ENCODE data around the gene SLTM. TPM values are rescaled to one million over a fixed set of nuclear protein-coding genes. Genes with fewer than 3 reads are reported as not detected.
"Not testable (repeated sequence)": the region's sequence is repeated elsewhere in the genome, so short reads cannot be mapped to it uniquely, and the experiment has no call there.

SLTM gene
- total RNA-seq, 1 donor from 2014 or later, result 68.2 TPM

- no peak overlapping the region for H3K9ac ChIP-seq (ENCODE audit: low read length)
- H3K9me3 ChIP-seq (ENCODE audit: insufficient read depth, low read depth, low read length), result no peaks in the 10 kb centered on the region
- peak; percentile 73 for DNase-seq (ENCODE audit: low read depth)
- H3K4me3 ChIP-seq (ENCODE audit: insufficient read depth, low read depth, low read length), result no peak overlapping the region
- no peak overlapping the region for H3K27ac Mint-ChIP-seq (ENCODE audit: unreplicated experiment)
- no peaks in the 10 kb centered on the region for H3K9me3 Mint-ChIP-seq (ENCODE audit: unreplicated experiment)
- H3K4me2 ChIP-seq (ENCODE audit: low read length), result no peak overlapping the region
- FAIRE-seq, result peak; percentile 84
- H3K4me1 ChIP-seq (ENCODE audit: insufficient read depth, low read length), result no peaks in the 10 kb centered on the region
- no peaks in the 10 kb centered on the region for H3K79me2 ChIP-seq (ENCODE audit: insufficient read depth, low read length)
- H3K4me3 Mint-ChIP-seq (ENCODE audit: unreplicated experiment), result no peak overlapping the region
- no peaks in the 10 kb centered on the region for H4K20me1 ChIP-seq (ENCODE audit: insufficient read depth, low read length)
- no peak overlapping the region for H2AFZ ChIP-seq (ENCODE audit: low read depth, low read length)
- TF ChIP-seq EZH2 (IDR thresholded peaks at IDR 0.05; ENCODE audit: insufficient read depth, low read length) (no peak), CTCF (IDR thresholded peaks at IDR 0.05; ENCODE audit: insufficient read depth, low read depth, low read length) (no peak)
- H3K27me3 ChIP-seq (ENCODE audit: insufficient read depth, low read length), result no peaks in the 10 kb centered on the region
- H3K4me1 Mint-ChIP-seq (ENCODE audit: low read depth, unreplicated experiment), result peaks cover 9% of the 10 kb centered on the region
- no peaks in the 10 kb centered on the region for H3K36me3 ChIP-seq (ENCODE audit: insufficient read depth, low read length)
- H3K27ac ChIP-seq (ENCODE audit: low read depth, low read length), result no peak overlapping the region
- peaks cover 3% of the 10 kb centered on the region for H3K27me3 Mint-ChIP-seq (ENCODE audit: low read depth, unreplicated experiment)
- no peaks in the 10 kb centered on the region for H3K36me3 Mint-ChIP-seq (ENCODE audit: low read depth, unreplicated experiment)
Measured at GRCh38 chr15:58951388-58952007, 18.0 kb upstream of the SLTM start.

GRCh38 chr15:58947179-58947578 is 13.7 kb upstream of the SLTM start:
- H3K27me3 Mint-ChIP-seq (ENCODE audit: low read depth, unreplicated experiment), result peaks cover 3% of the 10 kb centered on the region
- H2AFZ ChIP-seq (ENCODE audit: low read depth, low read length), result no peak overlapping the region
- H4K20me1 ChIP-seq (ENCODE audit: insufficient read depth, low read length), result no peaks in the 10 kb centered on the region
- H3K36me3 ChIP-seq (ENCODE audit: insufficient read depth, low read length), result no peaks in the 10 kb centered on the region
- no peaks in the 10 kb centered on the region for H3K9me3 ChIP-seq (ENCODE audit: insufficient read depth, low read depth, low read length)
- H3K27ac Mint-ChIP-seq (ENCODE audit: unreplicated experiment), result no peak overlapping the region
- FAIRE-seq, result no peak
- no peak overlapping the region for H3K4me3 Mint-ChIP-seq (ENCODE audit: unreplicated experiment)
- no peak overlapping the region for H3K27ac ChIP-seq (ENCODE audit: low read depth, low read length)
- H3K9me3 Mint-ChIP-seq (ENCODE audit: unreplicated experiment), result no peaks in the 10 kb centered on the region
- no peaks in the 10 kb centered on the region for H3K36me3 Mint-ChIP-seq (ENCODE audit: low read depth, unreplicated experiment)
- H3K4me1 Mint-ChIP-seq (ENCODE audit: low read depth, unreplicated experiment), result no peaks in the 10 kb centered on the region
- H3K79me2 ChIP-seq (ENCODE audit: insufficient read depth, low read length), result no peaks in the 10 kb centered on the region
- no peak for TF ChIP-seq CTCF (IDR thresholded peaks at IDR 0.05; ENCODE audit: insufficient read depth, low read depth, low read length)
- no peak for TF ChIP-seq EZH2 (IDR thresholded peaks at IDR 0.05; ENCODE audit: insufficient read depth, low read length)
- no peaks in the 10 kb centered on the region for H3K27me3 ChIP-seq (ENCODE audit: insufficient read depth, low read length)
- H3K4me2 ChIP-seq (ENCODE audit: low read length), result no peak overlapping the region
- no peak overlapping the region for H3K4me3 ChIP-seq (ENCODE audit: insufficient read depth, low read depth, low read length)
- no peak overlapping the region for H3K9ac ChIP-seq (ENCODE audit: low read length)
- no peaks in the 10 kb centered on the region for H3K4me1 ChIP-seq (ENCODE audit: insufficient read depth, low read length)
- no peak for DNase-seq (ENCODE audit: low read depth)

- H3K4me1 Mint-ChIP-seq (ENCODE audit: low read depth, unreplicated experiment); H3K36me3 Mint-ChIP-seq (ENCODE audit: low read depth, unreplicated experiment); H3K27ac ChIP-seq (ENCODE audit: low read depth, low read length); H3K27me3 Mint-ChIP-seq (ENCODE audit: low read depth, unreplicated experiment); H3K4me3 ChIP-seq (ENCODE audit: insufficient read depth, low read depth, low read length); H3K27me3 ChIP-seq (ENCODE audit: insufficient read depth, low read length); H3K9me3 Mint-ChIP-seq (ENCODE audit: unreplicated experiment); FAIRE-seq; DNase-seq (ENCODE audit: low read depth); H3K9me3 ChIP-seq (ENCODE audit: insufficient read depth, low read depth, low read length); H3K36me3 ChIP-seq (ENCODE audit: insufficient read depth, low read length); H3K9ac ChIP-seq (ENCODE audit: low read length): not testable (repeated sequence)
- Histone ChIP-seq H4K20me1 (ENCODE audit: insufficient read depth, low read length) (peaks cover 14% of the 10 kb centered on the region), H3K4me1 (ENCODE audit: insufficient read depth, low read length) (peaks cover 15% of the 10 kb centered on the region), H2AFZ (ENCODE audit: low read depth, low read length) (peak overlapping the region; percentile 74), H3K4me2 (ENCODE audit: low read length) (peak overlapping the region; percentile 86), H3K79me2 (ENCODE audit: insufficient read depth, low read length) (peaks cover 33% of the 10 kb centered on the region)
- peak overlapping the region; percentile 50 for H3K4me3 Mint-ChIP-seq (ENCODE audit: unreplicated experiment)
- H3K27ac Mint-ChIP-seq (ENCODE audit: unreplicated experiment), result peak overlapping the region; percentile 91
Measured at GRCh38 chr15:58934974-58935373, 1.5 kb upstream of the SLTM start.
